GM12874 (cell line): ENCODE results near the gene ECPAS.

Experiments used
- TF ChIP-seq, protein P1 (sequence below): IDR thresholded peaks from 2 replicates; pipeline ENCODE4 v1.5.1; 2011; ENCODE audit warnings: low read depth, mild to moderate bottlenecking, control low read depth, low read length, moderate library complexity; ENCODE audit not compliant: insufficient read depth

The ECPAS gene

DNA sequence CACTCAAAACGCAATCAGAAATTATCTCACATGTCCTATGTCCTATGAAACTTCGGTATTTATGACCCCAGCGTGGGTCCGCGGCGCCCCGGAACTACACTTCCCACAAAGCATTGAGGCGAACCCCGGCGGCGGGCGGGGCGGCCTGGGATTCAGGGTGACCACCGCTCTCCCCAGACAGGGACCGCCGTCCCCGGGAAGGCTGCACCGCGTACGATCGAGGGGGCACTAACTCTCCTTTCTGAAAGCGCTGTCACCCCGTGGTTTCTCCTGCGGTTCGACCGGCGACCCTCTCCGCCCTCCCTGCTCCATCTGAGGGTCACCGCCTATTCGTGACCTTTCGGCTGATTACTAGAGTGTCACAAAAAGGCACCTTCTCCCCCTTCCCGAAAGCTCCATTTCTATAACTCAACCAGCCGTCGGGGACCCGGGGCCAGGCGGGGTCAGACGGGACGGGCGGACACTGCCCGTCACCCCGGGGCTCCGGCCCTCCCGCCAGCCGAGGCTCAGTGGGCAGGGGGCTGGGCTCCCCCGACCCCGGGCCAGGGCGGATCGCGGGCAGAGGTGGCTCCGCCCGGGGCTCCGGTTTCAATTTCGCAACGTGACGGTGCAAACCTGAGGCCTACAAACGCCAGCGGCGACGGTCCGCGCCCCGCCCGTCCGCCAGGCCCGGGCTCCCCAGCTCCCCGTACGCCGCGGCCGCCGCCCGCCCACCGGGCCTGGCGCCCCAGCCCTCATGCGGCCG is 1.3 kb downstream of the ECPAS start:
- TF ChIP-seq, protein P1, sequence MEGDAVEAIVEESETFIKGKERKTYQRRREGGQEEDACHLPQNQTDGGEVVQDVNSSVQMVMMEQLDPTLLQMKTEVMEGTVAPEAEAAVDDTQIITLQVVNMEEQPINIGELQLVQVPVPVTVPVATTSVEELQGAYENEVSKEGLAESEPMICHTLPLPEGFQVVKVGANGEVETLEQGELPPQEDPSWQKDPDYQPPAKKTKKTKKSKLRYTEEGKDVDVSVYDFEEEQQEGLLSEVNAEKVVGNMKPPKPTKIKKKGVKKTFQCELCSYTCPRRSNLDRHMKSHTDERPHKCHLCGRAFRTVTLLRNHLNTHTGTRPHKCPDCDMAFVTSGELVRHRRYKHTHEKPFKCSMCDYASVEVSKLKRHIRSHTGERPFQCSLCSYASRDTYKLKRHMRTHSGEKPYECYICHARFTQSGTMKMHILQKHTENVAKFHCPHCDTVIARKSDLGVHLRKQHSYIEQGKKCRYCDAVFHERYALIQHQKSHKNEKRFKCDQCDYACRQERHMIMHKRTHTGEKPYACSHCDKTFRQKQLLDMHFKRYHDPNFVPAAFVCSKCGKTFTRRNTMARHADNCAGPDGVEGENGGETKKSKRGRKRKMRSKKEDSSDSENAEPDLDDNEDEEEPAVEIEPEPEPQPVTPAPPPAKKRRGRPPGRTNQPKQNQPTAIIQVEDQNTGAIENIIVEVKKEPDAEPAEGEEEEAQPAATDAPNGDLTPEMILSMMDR, result no peak

DNA sequence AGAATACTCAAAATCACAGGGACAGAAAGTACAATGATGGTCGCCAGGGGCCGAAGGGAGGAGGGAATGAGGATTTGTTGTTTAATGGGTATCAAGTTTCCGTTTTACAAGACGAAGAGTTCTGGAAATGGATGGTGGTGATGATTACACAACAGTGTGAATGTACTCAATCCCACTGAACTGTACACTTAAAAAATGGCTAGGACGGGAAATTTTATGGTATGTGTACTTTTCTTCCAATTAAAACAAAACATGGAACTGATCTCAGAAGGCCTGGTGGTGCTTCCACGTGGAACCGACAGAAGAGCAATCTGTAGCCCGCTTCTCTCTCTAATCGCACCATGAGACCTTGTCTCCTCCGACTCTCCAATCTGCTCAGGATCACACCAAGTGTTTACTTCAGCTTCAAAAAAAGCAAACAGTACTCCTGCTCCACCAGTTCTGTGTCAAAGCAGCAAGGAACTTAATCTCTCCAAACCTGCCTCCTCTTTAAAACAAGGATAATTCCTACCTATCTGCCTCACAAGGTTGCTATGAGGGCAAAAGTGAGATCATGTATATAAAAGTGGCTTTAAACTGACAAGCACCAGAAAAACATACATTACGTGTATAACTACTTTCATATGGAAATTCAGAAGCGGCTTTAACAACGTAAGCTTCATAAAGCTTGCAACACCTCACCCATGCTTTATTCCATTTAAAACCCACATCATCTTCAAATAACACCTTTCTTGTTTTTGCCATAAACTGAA is 2.1 kb downstream of the ECPAS start:
- TF ChIP-seq, protein P1, result no peak

DNA sequence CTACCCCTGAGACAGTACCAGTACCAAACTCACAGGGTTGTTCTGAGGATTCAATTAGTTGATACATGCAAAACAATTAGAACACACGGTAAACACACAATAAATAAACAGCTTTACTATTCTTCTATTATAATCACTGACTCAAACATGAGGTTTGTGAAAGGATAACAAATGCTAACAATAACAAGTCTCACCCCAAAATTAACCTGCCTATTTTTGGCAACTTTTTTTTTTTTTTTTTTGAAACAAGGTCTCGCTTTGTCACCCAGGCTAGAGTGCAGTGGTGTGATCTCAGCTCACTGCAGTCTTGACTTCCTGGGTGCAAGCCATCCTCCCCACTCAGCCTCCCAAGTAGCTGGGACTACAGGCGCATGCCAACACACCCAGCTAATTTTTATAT is 6.5 kb downstream of the ECPAS start:
- TF ChIP-seq, protein P1, result no peak

DNA sequence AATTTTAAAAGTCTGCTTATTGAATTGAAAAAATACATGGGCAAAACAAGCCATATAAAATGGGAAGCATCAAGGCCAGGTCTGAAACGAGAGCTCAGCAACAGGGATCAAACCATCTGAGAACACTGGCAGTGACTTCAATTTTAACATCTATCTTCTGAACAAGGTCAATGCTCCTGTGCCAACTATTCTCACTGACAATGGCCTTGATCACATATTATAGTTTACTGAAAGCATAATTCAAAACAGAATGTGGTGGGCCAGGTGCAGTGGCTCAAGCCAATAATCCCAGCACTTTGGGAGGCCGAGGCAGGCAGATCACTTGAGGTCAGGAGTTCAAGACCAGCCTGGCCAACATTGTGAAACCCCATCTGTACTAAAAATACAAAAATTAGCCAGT is 9.0 kb downstream of the ECPAS start:
- TF ChIP-seq, protein P1, result no peak

DNA sequence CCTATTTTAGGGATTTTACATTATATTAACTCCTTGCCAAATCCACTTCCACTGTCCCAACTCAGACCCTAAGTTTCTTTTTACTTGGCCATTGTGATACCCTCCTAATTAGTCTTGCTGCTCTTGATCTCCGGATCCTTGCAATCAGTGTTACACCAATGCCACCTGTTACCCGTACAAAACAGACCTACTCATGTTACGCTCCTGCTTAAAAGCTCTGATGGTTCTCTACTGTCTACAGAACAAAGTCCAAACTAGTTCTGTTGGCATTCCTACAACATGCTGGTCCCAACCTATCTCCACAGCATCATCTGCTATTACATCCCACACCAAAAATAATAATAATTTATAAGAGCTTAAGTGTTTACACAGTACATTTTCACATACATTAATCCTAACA is 9.8 kb downstream of the ECPAS start:
- TF ChIP-seq, protein P1, result no peak

DNA sequence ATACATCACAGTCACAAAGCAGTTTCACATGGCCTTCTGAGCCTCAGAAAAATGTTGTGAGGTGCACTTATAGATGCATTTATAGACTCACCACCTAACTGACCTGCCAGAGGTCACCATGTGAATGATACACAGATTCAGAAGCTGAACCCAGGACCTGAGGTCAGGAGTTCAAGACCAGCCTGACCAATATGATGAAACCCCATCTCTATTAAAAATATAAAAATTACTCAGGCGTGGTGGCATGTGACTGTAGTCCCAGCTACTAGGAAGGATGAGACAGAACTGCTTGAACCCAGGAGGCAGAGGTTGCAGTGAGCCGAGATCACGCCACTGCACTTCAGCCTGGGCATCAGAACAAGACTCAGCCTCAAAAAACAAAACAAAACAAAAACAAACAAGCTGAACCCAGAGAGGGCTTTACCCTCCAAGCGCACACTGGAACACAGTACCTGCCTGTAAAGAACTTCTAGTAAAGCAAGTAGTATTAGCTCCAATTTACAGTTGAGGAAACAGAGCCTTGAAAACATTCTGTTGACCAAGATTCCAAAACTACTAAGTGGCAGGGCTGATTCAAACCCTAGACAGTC is 16.3 kb downstream of the ECPAS start:
- TF ChIP-seq, protein P1, result no peak

DNA sequence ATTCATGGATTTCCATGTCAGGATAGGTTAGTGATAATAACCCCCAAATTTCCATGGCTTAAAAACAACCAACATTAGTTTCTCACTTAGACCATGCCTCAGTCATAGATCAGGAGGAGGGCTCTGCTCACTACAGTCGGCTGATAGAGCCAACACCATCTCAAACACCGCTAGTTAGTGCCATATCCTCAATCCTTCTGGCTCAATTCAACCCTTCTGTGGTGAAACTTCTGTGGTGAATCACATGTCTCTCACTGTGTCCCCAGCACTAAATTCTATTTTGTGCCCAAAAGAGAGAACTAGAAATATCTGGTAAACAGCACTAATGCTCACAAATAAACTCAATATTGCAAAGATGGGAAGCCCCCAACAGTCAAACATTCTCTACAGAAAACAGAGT is 21.1 kb downstream of the ECPAS start:
- TF ChIP-seq, protein P1, result no peak
